ENCODE data around the gene GHRL.

DNA sequence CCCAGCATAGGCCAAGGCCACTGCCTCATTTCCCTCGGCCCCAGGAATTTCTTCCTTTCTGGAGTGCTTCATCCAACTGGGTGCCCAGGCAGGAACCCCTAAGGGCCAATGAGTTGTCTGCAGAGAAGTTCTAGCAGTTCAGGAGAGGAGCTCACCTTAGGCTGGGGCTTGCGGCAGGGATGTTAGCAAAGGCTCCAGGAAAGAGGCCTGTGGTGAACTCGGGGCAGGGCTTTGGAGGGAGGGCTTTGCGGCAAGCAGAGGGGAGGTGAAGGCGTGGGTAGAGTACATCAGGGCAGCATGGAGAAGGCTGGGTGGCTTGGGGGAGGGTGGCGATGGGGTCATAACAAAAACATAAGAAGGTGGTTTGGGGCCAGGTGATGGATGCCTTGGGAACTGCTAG lies 1.1 kb downstream of the GHRL start:
- TF ChIP-seq, protein P1, sequence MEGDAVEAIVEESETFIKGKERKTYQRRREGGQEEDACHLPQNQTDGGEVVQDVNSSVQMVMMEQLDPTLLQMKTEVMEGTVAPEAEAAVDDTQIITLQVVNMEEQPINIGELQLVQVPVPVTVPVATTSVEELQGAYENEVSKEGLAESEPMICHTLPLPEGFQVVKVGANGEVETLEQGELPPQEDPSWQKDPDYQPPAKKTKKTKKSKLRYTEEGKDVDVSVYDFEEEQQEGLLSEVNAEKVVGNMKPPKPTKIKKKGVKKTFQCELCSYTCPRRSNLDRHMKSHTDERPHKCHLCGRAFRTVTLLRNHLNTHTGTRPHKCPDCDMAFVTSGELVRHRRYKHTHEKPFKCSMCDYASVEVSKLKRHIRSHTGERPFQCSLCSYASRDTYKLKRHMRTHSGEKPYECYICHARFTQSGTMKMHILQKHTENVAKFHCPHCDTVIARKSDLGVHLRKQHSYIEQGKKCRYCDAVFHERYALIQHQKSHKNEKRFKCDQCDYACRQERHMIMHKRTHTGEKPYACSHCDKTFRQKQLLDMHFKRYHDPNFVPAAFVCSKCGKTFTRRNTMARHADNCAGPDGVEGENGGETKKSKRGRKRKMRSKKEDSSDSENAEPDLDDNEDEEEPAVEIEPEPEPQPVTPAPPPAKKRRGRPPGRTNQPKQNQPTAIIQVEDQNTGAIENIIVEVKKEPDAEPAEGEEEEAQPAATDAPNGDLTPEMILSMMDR (IDR thresholded peaks at IDR 0.05), result no peak
- TF ChIP-seq EP300 (IDR thresholded peaks at IDR 0.05), result no peak
- no peak for TF ChIP-seq POLR2AphosphoS5 (IDR thresholded peaks at IDR 0.05)

Measured in upper lobe of left lung (tissue), 4 donors.